Measurements from ENCODE around the gene DPF1. TPM values are rescaled to one million over a fixed set of nuclear protein-coding genes. Genes with fewer than 3 reads are reported as not detected.
A peak's percentile ranks its signal among the peaks of the same experiment; 100 is the strongest.

DPF1 gene
- total RNA-seq, 8 experiments from 2014 or later: 1.3 to 60.4 (median 25.9) TPM

DNA sequence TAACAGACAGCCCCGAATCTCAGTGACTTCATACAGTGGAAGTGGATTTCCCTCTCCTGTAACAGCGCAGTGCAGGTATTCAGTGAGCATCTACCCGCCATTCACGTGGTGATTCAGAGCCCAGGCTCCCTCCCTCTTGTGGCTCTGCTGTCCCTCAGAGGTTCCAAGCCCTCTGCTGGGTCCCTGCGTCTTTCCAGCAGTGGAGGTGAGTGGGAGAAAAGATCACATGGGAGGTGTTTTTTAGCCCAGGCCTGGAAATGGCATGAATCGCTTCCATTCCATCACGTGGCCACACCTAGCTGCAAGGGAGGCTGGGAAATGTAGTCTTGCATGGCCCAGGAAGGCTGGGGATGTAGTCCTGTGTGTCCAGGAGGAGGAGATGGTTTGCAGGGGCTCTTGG lies 61.4 kb downstream of the DPF1 start:
- Histone ChIP-seq H3K27ac (no peak overlapping the region), H3K4me3 (no peak overlapping the region), H3K4me1 (replicated peaks in 1 of 2) (no peaks in the 10 kb centered on the region)
- in situ Hi-C loops (cut with MboI; ENCODE audit: low pct_unique_long_range_greater_than_20kb in 2 of 9, low sequenced_read_pairs in 9 of 9, unreplicated experiment in 9 of 9): no loop called here
- 92 to 100% (median 100%) methylated on average over 1 to 5 of the region's 7 CpGs; no CpG with 5 or more reads in 4 of the 10 experiments for WGBS, 10 experiments
- no peak for ATAC-seq (replicated peaks in 6 of 8)

DNA sequence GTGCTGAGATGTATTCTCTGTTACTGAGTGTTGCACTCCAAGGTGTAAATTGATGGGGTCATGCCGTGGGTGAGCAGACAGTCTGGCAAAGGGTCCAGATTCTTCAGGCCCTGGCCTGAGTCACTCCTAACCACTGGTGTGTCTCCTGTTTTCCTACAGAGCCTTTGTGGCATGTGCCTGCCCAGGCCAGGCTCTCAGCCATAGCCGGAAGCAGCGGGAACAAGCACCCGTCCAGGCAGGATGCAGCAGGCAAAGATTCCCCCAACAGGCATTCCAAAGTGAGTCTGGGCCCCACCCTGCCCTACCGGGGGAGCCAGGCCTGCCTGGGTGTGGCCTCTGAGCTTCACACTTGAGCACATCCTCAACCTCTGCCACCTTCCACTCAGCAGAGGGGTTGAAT lies 61.9 kb downstream of the DPF1 start:
- Histone ChIP-seq H3K27ac (no peak overlapping the region), H3K4me1 (replicated peaks in 1 of 2) (no peaks in the 10 kb centered on the region), H3K4me3 (no peak overlapping the region)
- peak in 1 of 8 experiments; percentile 34 for ATAC-seq (replicated peaks in 6 of 8)
- in situ Hi-C loops (cut with MboI; ENCODE audit: low pct_unique_long_range_greater_than_20kb in 2 of 9, low sequenced_read_pairs in 9 of 9, unreplicated experiment in 9 of 9): no loop called here
- WGBS, 10 experiments: 73 to 90% (median 88%) methylated on average over 3 to 4 of the region's 5 CpGs; no CpG with 5 or more reads in 7 of the 10 experiments

Other genes starting within 250 kb of the DPF1 start
- gene PPP1R14A, start 32.2 kb upstream of the DPF1 start, total RNA-seq: 10 to 100 TPM in 2 of 8 experiments, 1 to 10 TPM in 4, not detected in 2; 1.2 to 12.1 (median 4.5) TPM
- gene SPINT2, start 40.4 kb upstream of the DPF1 start, total RNA-seq: 10 to 100 TPM in 5 of 8 experiments, 1 to 10 TPM in 1, under 1 TPM in 2; 0.59 to 46.2 (median 24.6) TPM
- gene C19orf33, start 80.0 kb upstream of the DPF1 start, total RNA-seq: 1 to 10 TPM in 1 of 8 experiments, not detected in 7; 2.4 TPM
- 100 to 1,000 TPM in 2 of 8 experiments, 10 to 100 TPM in 6; 38.3 to 283 (median 81.1) TPM for gene YIF1B, start 91.7 kb upstream of the DPF1 start, total RNA-seq
- gene KCNK6, start 95.6 kb upstream of the DPF1 start, total RNA-seq: 1 to 10 TPM in 3 of 8 experiments, under 1 TPM in 5; 0.38 to 5.7 (median 0.65) TPM
- 10 to 100 TPM in 2 of 8 experiments, 1 to 10 TPM in 6; 1.6 to 14.5 (median 4.4) TPM for gene CATSPERG, start 111.6 kb upstream of the DPF1 start, total RNA-seq
- gene PSMD8, start 150.3 kb upstream of the DPF1 start, total RNA-seq: 100 to 1,000 TPM; 165 to 302 (median 214) TPM
- gene GGN, start 163.8 kb upstream of the DPF1 start, total RNA-seq: 1 to 10 TPM in 6 of 8 experiments, under 1 TPM in 2; 0.41 to 3.2 (median 1.5) TPM
- 1 to 10 TPM in 7 of 8 experiments, under 1 TPM in 1; 0.87 to 7.6 (median 3.8) TPM for gene SPRED3, start 164.5 kb upstream of the DPF1 start, total RNA-seq
- gene FAM98C, start 178.9 kb upstream of the DPF1 start, total RNA-seq: 10 to 100 TPM in 6 of 8 experiments, 1 to 10 TPM in 2; 7.8 to 13.6 (median 12.2) TPM
- under 1 TPM; 0.09 to 0.66 (median 0.32) TPM for gene RASGRP4, start 202.0 kb upstream of the DPF1 start, total RNA-seq
- 1 to 10 TPM; 1.4 to 4.7 (median 1.8) TPM for gene RYR1, start 209.5 kb upstream of the DPF1 start, total RNA-seq